ENCODE measurements around the gene LEFTY1. TPM values are rescaled to one million over a fixed set of nuclear protein-coding genes. Genes with fewer than 3 reads are reported as not detected.

Gene LEFTY1
- total and polyA plus RNA-seq, 2 of the 13 experiments (the other 11 are each of a cell fraction or from before 2014, with no cell fraction given): 0.29 to 0.79 TPM

DNA sequence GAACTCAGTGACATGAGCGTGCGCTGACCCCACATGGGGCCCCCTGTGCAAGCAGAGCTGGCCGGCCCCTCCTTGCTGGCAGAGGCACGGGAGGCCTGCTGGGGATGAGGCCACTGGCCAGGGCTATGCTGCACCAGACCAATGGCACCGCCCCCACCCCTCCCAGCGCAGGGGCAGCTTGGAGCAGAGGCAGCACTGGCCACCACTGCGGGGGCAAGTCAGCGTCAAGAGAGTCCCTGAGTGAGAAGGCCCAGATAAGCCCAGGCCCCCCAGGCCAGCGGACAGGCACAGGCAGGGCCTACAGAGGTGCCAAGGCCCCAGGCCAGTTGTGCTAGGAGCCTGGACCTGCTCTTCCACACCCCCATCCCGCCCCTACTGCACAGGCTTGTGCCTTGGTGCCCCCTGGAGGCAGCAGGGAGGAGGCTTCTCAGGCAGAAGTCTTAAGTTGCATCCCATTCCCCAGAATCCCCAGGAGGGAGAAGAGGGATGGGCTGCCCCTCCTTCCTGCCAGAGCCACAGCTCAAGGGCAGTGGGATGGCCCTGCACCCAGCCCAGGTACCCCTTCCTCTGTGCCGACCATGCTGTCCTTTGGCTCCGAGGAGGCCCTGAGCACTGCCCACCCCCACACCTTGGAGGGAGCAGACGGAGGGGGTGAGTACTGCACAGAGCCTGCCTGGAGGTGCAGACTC is 43.2 kb downstream of the LEFTY1 start (continued):
- TF ChIP-seq, protein P1, sequence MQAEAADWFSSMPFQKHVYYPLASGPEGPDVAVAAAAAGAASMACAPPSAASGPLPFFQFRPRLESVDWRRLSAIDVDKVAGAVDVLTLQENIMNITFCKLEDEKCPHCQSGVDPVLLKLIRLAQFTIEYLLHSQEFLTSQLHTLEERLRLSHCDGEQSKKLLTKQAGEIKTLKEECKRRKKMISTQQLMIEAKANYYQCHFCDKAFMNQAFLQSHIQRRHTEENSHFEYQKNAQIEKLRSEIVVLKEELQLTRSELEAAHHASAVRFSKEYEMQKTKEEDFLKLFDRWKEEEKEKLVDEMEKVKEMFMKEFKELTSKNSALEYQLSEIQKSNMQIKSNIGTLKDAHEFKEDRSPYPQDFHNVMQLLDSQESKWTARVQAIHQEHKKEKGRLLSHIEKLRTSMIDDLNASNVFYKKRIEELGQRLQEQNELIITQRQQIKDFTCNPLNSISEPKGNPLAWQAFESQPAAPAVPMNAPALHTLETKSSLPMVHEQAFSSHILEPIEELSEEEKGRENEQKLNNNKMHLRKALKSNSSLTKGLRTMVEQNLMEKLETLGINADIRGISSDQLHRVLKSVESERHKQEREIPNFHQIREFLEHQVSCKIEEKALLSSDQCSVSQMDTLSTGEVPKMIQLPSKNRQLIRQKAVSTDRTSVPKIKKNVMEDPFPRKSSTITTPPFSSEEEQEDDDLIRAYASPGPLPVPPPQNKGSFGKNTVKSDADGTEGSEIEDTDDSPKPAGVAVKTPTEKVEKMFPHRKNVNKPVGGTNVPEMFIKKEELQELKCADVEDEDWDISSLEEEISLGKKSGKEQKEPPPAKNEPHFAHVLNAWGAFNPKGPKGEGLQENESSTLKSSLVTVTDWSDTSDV (CRISPR knock-in tag; IDR thresholded peaks at IDR 0.05): no peak
- TF ChIP-seq IRX3 (CRISPR knock-in tag; IDR thresholded peaks at IDR 0.05; ENCODE audit: borderline replicate concordance, low read depth) (no peak), HIVEP1 (CRISPR knock-in tag; IDR thresholded peaks at IDR 0.05) (no peak), SP4 (CRISPR knock-in tag; IDR thresholded peaks at IDR 0.05) (no peak), ZNF883 (CRISPR knock-in tag; IDR thresholded peaks at IDR 0.05; ENCODE audit: not compliant biosample characterization) (no peak), SIN3A (IDR thresholded peaks at IDR 0.05; ENCODE audit: borderline replicate concordance, low read depth, low read length) (no peak), HMGA1 (CRISPR knock-in tag; conservative IDR thresholded peaks at IDR 0.05) (no peak), ZFY (CRISPR knock-in tag; IDR thresholded peaks at IDR 0.05) (peak; percentile 44; the same call in 1 of the 2 replicates), NKX3-1 (CRISPR knock-in tag; IDR thresholded peaks at IDR 0.05) (no peak), ZBTB38 (CRISPR knock-in tag; IDR thresholded peaks at IDR 0.05) (peak; percentile 81; the same call in 1 of the 2 replicates), ZNF777 (CRISPR knock-in tag; IDR thresholded peaks at IDR 0.05) (no peak), LCORL (IDR thresholded peaks at IDR 0.05) (no peak), LCORL (CRISPR knock-in tag; IDR thresholded peaks at IDR 0.05) (no peak), SP1 (IDR thresholded peaks at IDR 0.05) (peak; percentile 95; the same call in 1 of the 2 replicates), SP1 (CRISPR knock-in tag; IDR thresholded peaks at IDR 0.05) (peak; percentile 69), POLR2A (IDR thresholded peaks at IDR 0.05; ENCODE audit: insufficient read depth in 1 of 2, low read depth in 2 of 2, low read length in 2 of 2) (peak; percentile 19 to 29; a peak in 1 of 4 replicates), ZFP82 (CRISPR knock-in tag; IDR thresholded peaks at IDR 0.05; ENCODE audit: borderline replicate concordance) (no peak), POLR2G (IDR thresholded peaks at IDR 0.05; ENCODE audit: low read depth, low read length) (peak; percentile 47; the same call in 1 of the 2 replicates), RAD51 (IDR thresholded peaks at IDR 0.05; ENCODE audit: borderline replicate concordance) (no peak), ZNF101 (CRISPR knock-in tag; IDR thresholded peaks at IDR 0.05; ENCODE audit: borderline replicate concordance, low read depth) (no peak)
- TF ChIP-seq, protein P2, sequence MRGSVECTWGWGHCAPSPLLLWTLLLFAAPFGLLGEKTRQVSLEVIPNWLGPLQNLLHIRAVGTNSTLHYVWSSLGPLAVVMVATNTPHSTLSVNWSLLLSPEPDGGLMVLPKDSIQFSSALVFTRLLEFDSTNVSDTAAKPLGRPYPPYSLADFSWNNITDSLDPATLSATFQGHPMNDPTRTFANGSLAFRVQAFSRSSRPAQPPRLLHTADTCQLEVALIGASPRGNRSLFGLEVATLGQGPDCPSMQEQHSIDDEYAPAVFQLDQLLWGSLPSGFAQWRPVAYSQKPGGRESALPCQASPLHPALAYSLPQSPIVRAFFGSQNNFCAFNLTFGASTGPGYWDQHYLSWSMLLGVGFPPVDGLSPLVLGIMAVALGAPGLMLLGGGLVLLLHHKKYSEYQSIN (CRISPR knock-in tag; IDR thresholded peaks at IDR 0.05; ENCODE audit: borderline replicate concordance): no peak
- TF ChIP-seq, protein P3, sequence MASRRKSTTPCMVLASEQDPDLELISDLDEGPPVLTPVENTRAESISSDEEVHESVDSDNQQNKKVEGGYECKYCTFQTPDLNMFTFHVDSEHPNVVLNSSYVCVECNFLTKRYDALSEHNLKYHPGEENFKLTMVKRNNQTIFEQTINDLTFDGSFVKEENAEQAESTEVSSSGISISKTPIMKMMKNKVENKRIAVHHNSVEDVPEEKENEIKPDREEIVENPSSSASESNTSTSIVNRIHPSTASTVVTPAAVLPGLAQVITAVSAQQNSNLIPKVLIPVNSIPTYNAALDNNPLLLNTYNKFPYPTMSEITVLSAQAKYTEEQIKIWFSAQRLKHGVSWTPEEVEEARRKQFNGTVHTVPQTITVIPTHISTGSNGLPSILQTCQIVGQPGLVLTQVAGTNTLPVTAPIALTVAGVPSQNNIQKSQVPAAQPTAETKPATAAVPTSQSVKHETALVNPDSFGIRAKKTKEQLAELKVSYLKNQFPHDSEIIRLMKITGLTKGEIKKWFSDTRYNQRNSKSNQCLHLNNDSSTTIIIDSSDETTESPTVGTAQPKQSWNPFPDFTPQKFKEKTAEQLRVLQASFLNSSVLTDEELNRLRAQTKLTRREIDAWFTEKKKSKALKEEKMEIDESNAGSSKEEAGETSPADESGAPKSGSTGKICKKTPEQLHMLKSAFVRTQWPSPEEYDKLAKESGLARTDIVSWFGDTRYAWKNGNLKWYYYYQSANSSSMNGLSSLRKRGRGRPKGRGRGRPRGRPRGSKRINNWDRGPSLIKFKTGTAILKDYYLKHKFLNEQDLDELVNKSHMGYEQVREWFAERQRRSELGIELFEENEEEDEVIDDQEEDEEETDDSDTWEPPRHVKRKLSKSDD (CRISPR knock-in tag; IDR thresholded peaks at IDR 0.05; ENCODE audit: low read depth): no peak
- TF ChIP-seq, protein P4, sequence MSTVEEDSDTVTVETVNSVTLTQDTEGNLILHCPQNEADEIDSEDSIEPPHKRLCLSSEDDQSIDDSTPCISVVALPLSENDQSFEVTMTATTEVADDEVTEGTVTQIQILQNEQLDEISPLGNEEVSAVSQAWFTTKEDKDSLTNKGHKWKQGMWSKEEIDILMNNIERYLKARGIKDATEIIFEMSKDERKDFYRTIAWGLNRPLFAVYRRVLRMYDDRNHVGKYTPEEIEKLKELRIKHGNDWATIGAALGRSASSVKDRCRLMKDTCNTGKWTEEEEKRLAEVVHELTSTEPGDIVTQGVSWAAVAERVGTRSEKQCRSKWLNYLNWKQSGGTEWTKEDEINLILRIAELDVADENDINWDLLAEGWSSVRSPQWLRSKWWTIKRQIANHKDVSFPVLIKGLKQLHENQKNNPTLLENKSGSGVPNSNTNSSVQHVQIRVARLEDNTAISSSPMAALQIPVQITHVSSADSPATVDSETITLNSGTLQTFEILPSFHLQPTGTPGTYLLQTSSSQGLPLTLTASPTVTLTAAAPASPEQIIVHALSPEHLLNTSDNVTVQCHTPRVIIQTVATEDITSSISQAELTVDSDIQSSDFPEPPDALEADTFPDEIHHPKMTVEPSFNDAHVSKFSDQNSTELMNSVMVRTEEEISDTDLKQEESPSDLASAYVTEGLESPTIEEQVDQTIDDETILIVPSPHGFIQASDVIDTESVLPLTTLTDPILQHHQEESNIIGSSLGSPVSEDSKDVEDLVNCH (CRISPR knock-in tag; IDR thresholded peaks at IDR 0.05): no peak
